ENCODE results near the gene NUDT5.

GRCh38 chr10:12135631-12136030 lies 60.1 kb downstream of the NUDT5 start:
- no peak for TF ChIP-seq CTCF (IDR thresholded peaks at IDR 0.05)
- no peak for TF ChIP-seq EP300 (IDR thresholded peaks at IDR 0.05; ENCODE audit: low read depth)
- no peak for TF ChIP-seq POLR2A (IDR thresholded peaks at IDR 0.05)
- no peak for TF ChIP-seq POLR2AphosphoS5 (IDR thresholded peaks at IDR 0.05)
